ENCODE data around the gene KIF6. TPM values are rescaled to one million over a fixed set of nuclear protein-coding genes. Genes with fewer than 3 reads are reported as not detected.
A peak's percentile ranks its signal among the peaks of the same experiment; 100 is the strongest.

KIF6 gene
- total and polyA plus RNA-seq, 2 of the 8 experiments (the other 6 are each of a cell fraction or from before 2014, with no cell fraction given) = 0.53 to 0.65 TPM

- DNase-seq (ENCODE audit: low read depth in 1 of 2, low spot score in 2 of 2) (peak in 1 of 2 experiments; percentile 97), FAIRE-seq (peak; percentile 99)
- no peak overlapping the region for H3K9ac ChIP-seq (replicated peaks in 1 of 4; ENCODE audit: extremely low read depth in 1 of 4, low read depth in 3 of 4, low read length in 3 of 4)
- H3K23me2 ChIP-seq (ENCODE audit: low read depth, low read length) = no peaks in the 10 kb centered on the region
- no peak overlapping the region; the same call in 1 of the 2 replicates for H2AFZ ChIP-seq (ENCODE audit: low read length)
- H3K27me3 ChIP-seq (replicated peaks in 1 of 4; ENCODE audit: control insufficient read depth in 3 of 4, extremely low read depth in 1 of 4, insufficient read depth in 3 of 4, low read length in 3 of 4) = no peaks in the 10 kb centered on the region
- CTCF ChIA-PET (ENCODE audit: partially characterized antibody) = interaction anchor here (0.6 to 10.6 kb wide), 24 partner anchors 9 to 1688 kb away, joined by 3 to 89 read pairs (median 3); no protein-coding TSS in a partner anchor
- no peak overlapping the region for H2BK120ac ChIP-seq (replicated peaks; ENCODE audit: low read depth, low read length)
- H3K27ac ChIP-seq (ENCODE audit: low read depth, low read length) = no peak overlapping the region
- H2BK12ac ChIP-seq (ENCODE audit: low read depth, low read length) = no peak overlapping the region
- H2BK15ac ChIP-seq (ENCODE audit: low read length) = no peak overlapping the region
- no peaks in the 10 kb centered on the region for H4K20me1 ChIP-seq (replicated peaks in 1 of 2; ENCODE audit: control insufficient read depth in 1 of 2, insufficient read depth in 2 of 2, low read length in 2 of 2)
- H3K79me1 ChIP-seq (ENCODE audit: low read depth, low read length) = no peaks in the 10 kb centered on the region
- H4K5ac ChIP-seq (ENCODE audit: insufficient read length, low read depth, low read length) = no peak overlapping the region
- H3K36me3 ChIP-seq (ENCODE audit: control insufficient read depth in 2 of 4, insufficient read depth in 4 of 4, low read length in 3 of 4) = no peaks in the 10 kb centered on the region
- H3K18ac ChIP-seq (ENCODE audit: extremely low read depth, low read length) = no peak overlapping the region
- H3K4ac ChIP-seq (replicated peaks; ENCODE audit: insufficient read length, low read depth, low read length) = no peak overlapping the region
- H3K14ac ChIP-seq (ENCODE audit: insufficient read length) = no peak overlapping the region
- H3K56ac ChIP-seq (replicated peaks; ENCODE audit: insufficient read length, low read depth, low read length) = no peak overlapping the region
- no peaks in the 10 kb centered on the region for H3K79me2 ChIP-seq (ENCODE audit: control insufficient read depth in 1 of 2, insufficient read depth in 2 of 2, low read length in 2 of 2)
- H4K91ac ChIP-seq (replicated peaks; ENCODE audit: insufficient read length, low read length) = no peak overlapping the region
- H3K4me2 ChIP-seq (ENCODE audit: insufficient read depth in 1 of 2, low read depth in 2 of 2, low read length in 2 of 2) = no peak overlapping the region
- peaks cover 5 to 10% (median 9%) of the 10 kb centered on the region in 4 experiments for H3K4me1 ChIP-seq (replicated peaks in 1 of 4; ENCODE audit: control insufficient read depth in 3 of 4, insufficient read depth in 4 of 4, low read length in 3 of 4)
- H2AK5ac ChIP-seq (ENCODE audit: low read depth, low read length) = no peak overlapping the region
- H3K23ac ChIP-seq (ENCODE audit: insufficient read length) = no peak overlapping the region
- no peak overlapping the region for H2BK20ac ChIP-seq (ENCODE audit: low read length)
- no peak overlapping the region for H4K8ac ChIP-seq (ENCODE audit: extremely low read depth, insufficient read depth, low read length)
- POLR2A ChIA-PET (ENCODE audit: partially characterized antibody) = no interaction called here
- no peaks in the 10 kb centered on the region for H3K9me3 ChIP-seq (ENCODE audit: insufficient read depth in 2 of 2, low read depth in 1 of 2, low read length in 1 of 2)
- TF ChIP-seq CTCF (IDR thresholded peaks at IDR 0.05; ENCODE audit: control extremely low read depth in 1 of 3, insufficient read depth in 1 of 3, low read depth in 1 of 3, low read length in 3 of 3) = peak; percentile 82 to 93 (median 84)
- TF ChIP-seq RAD21 (IDR thresholded peaks at IDR 0.05 in 1 of 2, conservative IDR thresholded peaks at IDR 0.05 in 1 of 2; ENCODE audit: low read depth in 2 of 2, low read length in 2 of 2) = peak; percentile 89 to 94
- no peak for TF ChIP-seq KDM5A (IDR thresholded peaks at IDR 0.05; ENCODE audit: low read length)
- no peak overlapping the region for H2BK5ac ChIP-seq (ENCODE audit: low read depth, low read length)
- WGBS, 2 experiments (ENCODE audit: extremely low coverage in 1 of 2, insufficient coverage in 1 of 2, insufficient read length in 1 of 2, insufficient replicate concordance in 2 of 2, low coverage in 1 of 2, low lambda C conversion rate in 2 of 2, missing lambda C conversion rate in 1 of 2) = 52% methylated on average over 9 of the region's 9 CpGs; no CpG with 5 or more reads in 1 of the 2 experiments
- H3K4me3 ChIP-seq (ENCODE audit: extremely low read depth in 1 of 4, insufficient read depth in 2 of 4, low read depth in 3 of 4, low read length in 4 of 4) = no peak overlapping the region
Observed at GRCh38 chr6:39347906-39348585, 377.2 kb downstream of the KIF6 start.

All from H1 (cell line).